Measurements from ENCODE around the gene INPP5A.

The INPP5A gene

DNA sequence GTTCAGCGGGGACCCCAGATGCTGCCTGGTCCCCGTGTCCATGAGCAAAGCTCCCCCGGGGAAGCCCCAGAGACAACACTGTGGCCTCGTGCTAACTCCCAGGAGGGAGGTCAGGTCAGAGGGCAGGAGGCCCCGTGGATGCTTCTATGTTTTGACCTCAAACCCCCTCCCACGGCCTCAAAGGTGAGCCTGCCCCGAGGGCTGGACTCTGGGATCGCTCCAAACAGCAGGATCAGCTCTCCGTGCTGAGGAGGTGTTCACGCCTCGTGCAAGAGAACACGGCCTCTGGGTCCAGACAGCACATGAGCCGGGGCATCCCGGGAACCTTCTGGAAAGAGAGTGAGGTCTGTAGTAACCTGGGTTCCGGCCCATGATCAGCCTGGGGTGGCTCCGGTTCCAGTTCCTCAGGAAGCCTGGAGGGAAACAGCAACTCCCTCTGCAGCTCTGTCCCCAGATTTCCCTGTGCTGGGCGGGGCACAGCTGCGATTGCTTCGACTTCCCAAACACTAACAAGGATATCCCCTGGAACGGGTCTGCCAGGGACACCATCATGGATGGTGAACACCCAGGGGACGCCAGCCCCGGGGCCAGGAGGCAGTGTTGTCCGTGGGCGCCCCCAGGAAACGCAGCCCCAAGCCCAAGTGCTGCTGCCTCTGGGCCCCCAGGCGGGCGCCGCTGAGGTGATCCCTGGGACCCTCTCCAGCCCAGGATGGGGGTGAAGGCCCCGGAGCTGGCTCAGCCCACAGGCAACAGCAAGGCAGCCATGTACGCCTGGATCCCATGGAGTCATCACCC, 18.0 kb upstream of the INPP5A start:
- Histone ChIP-seq H3K9ac (ENCODE audit: low read depth in 1 of 2, low read length in 2 of 2) (peak overlapping the region in 1 of 2 donors; percentile 49), H3K27ac (ENCODE audit: low read depth, low read length) (peak overlapping the region; percentile 46), H3K9me3 (ENCODE audit: control insufficient read depth in 1 of 2, low read length in 2 of 2) (no peaks in the 10 kb centered on the region), H3K4me1 (ENCODE audit: control insufficient read depth in 1 of 2, insufficient read depth in 2 of 2, low read length in 2 of 2) (peaks cover 35 to 37% of the 10 kb centered on the region in 2 donors), H3K27me3 (ENCODE audit: control insufficient read depth in 1 of 2, insufficient read depth in 2 of 2, low read length in 2 of 2) (no peaks in the 10 kb centered on the region), H3K4me3 (ENCODE audit: low read depth in 1 of 2, low read length in 2 of 2) (no peak overlapping the region), H3K36me3 (ENCODE audit: control insufficient read depth in 1 of 2, insufficient read depth in 2 of 2, low read length in 2 of 2) (no peaks in the 10 kb centered on the region)

DNA sequence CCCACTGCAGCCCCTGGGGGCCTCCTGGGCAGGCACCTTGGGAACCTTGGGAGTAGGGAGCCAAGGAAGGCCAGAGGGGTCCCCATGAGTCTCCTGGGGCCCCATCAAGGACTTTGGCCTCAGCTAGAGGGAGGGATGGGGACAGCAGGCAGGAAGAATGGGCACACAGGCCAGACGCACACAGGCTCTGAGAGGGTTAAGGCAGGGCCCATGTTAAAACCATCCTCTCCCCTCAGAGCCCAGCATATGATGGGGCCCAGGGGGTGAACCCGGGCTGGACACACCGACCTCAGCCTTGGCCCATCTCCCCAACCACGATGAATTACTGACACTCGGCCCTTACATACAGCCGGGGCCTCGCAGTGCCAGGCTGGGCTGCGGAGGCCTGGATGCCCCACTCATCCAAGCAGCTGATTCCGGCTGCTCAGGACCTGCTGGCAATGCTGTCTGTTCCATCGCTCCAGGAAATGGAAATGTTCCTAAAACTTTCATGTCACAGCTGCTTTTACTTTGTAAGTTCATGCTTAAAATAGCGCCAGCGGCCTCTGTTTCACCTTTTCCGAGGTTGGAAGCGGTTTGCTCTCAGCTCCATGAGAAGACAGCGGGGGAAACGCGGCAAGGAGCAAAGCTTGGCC, 17.3 kb upstream of the INPP5A start:
- H3K4me3 ChIP-seq (ENCODE audit: low read depth in 1 of 2, low read length in 2 of 2): no peak overlapping the region
- H3K27me3 ChIP-seq (ENCODE audit: control insufficient read depth in 1 of 2, insufficient read depth in 2 of 2, low read length in 2 of 2): peaks cover 0 to 3% of the 10 kb centered on the region in 2 donors
- peaks cover 35 to 37% of the 10 kb centered on the region in 2 donors for H3K4me1 ChIP-seq (ENCODE audit: control insufficient read depth in 1 of 2, insufficient read depth in 2 of 2, low read length in 2 of 2)
- no peak overlapping the region for H3K9ac ChIP-seq (ENCODE audit: low read depth in 1 of 2, low read length in 2 of 2)
- peak overlapping the region; percentile 46 for H3K27ac ChIP-seq (ENCODE audit: low read depth, low read length)
- no peaks in the 10 kb centered on the region for H3K9me3 ChIP-seq (ENCODE audit: control insufficient read depth in 1 of 2, low read length in 2 of 2)
- H3K36me3 ChIP-seq (ENCODE audit: control insufficient read depth in 1 of 2, insufficient read depth in 2 of 2, low read length in 2 of 2): no peaks in the 10 kb centered on the region

DNA sequence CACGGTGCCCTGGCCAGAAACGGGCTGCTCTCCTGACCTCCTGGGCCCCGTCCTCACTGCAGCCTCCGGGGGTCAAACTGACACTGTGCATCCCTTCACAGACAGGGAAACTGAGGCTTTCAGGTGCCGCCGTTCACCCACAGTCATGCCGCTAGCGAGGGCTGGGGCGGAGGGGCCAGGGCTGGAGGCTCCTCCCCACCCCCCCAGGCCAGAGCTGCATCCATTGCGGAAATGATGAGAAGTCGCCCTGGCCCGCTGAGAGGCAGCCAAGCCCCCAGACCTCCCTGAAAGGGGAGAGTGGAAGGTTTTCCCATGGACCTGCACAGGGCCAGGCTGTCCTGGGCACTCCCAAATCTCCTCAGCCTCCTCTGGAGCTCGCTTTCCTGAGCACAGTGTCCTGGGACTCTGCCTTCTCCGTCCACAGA, 16.5 kb upstream of the INPP5A start:
- Histone ChIP-seq H3K9ac (ENCODE audit: low read depth in 1 of 2, low read length in 2 of 2) (no peak overlapping the region), H3K4me1 (ENCODE audit: control insufficient read depth in 1 of 2, insufficient read depth in 2 of 2, low read length in 2 of 2) (peaks cover 33 to 36% of the 10 kb centered on the region in 2 donors), H3K9me3 (ENCODE audit: control insufficient read depth in 1 of 2, low read length in 2 of 2) (no peaks in the 10 kb centered on the region), H3K27me3 (ENCODE audit: control insufficient read depth in 1 of 2, insufficient read depth in 2 of 2, low read length in 2 of 2) (peaks cover 0 to 3% of the 10 kb centered on the region in 2 donors), H3K27ac (ENCODE audit: low read depth, low read length) (no peak overlapping the region), H3K36me3 (ENCODE audit: control insufficient read depth in 1 of 2, insufficient read depth in 2 of 2, low read length in 2 of 2) (no peaks in the 10 kb centered on the region), H3K4me3 (ENCODE audit: low read depth in 1 of 2, low read length in 2 of 2) (no peak overlapping the region)

DNA sequence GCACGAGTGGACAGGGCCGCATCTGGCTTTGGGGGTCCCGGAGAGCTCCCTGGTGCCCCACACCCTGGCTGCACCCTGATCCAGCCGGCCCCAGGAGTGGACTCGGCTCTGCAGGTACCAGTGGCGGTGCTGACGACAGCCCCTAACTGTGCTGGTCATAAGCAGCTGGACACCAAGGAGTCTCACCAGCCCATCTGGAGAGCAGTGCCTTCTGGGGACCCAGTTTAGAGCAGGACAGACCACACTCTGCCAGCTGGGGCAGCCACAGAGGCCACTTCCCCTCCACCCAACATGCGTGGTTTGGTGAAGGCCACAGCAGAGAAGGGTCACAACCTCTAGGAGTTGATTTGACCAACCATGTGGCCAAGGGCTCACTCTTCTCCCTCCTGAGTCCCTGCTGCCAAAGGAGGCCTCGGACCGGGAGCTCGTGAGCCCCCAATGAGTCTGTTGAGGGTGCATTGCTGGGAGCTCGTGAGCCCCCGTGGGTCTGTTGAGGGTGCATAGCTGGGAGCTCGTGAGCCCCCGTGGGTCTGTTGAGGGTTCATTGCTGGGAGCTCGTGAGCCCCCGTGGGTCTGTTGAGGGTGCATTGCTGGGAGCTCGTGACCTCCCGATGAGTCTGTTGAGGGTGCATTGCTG, 16.0 kb upstream of the INPP5A start:
- peaks cover 0 to 3% of the 10 kb centered on the region in 2 donors for H3K27me3 ChIP-seq (ENCODE audit: control insufficient read depth in 1 of 2, insufficient read depth in 2 of 2, low read length in 2 of 2)
- no peaks in the 10 kb centered on the region for H3K36me3 ChIP-seq (ENCODE audit: control insufficient read depth in 1 of 2, insufficient read depth in 2 of 2, low read length in 2 of 2)
- H3K9me3 ChIP-seq (ENCODE audit: control insufficient read depth in 1 of 2, low read length in 2 of 2): no peaks in the 10 kb centered on the region
- no peak overlapping the region for H3K9ac ChIP-seq (ENCODE audit: low read depth in 1 of 2, low read length in 2 of 2)
- no peak overlapping the region for H3K4me3 ChIP-seq (ENCODE audit: low read depth in 1 of 2, low read length in 2 of 2)
- no peak overlapping the region for H3K27ac ChIP-seq (ENCODE audit: low read depth, low read length)
- peaks cover 28 to 30% of the 10 kb centered on the region in 2 donors for H3K4me1 ChIP-seq (ENCODE audit: control insufficient read depth in 1 of 2, insufficient read depth in 2 of 2, low read length in 2 of 2)

DNA sequence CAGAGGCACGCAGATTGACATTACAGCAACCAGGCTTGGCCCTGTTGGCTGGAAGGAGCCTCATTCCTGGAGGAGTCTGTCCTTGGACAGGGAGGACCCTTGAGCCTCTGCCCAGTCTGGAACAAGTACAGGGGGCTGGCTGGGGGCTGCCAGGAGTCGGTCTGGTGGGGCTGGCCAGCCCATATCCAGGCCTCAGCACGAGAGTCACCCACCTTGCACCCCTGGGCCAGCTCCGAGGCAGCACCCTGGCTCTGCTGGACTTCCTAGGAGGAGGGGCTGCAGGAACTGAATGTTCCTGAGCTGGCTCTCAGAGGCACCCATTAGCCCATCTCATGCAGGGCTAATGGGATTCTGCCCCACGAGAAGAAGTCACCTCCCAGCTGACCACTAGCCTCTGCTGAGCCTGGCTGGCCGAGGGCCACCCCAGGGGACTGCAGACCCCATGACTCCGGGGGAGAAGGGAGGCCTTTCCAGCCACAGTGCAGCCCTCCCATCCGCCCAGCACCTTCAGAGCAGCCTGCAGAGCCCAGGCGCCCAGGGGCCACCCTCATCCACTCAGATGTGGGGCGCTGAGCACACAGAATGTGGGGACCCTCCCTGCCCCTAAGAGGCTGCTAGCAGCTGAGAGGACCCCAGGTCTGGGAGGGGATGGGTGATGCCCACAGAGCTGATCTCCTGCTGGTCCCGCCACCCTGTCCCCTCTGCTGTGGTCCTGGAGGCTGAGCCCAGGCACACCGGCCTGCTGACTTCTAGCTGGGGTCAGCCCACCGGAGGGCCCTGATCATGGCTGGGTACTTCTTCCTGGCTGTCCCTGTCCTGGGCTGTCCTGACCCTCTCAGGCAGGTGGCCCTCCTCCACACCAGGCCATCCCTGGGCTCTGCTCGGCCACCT, 14.8 kb upstream of the INPP5A start:
- no peaks in the 10 kb centered on the region for H3K9me3 ChIP-seq (ENCODE audit: control insufficient read depth in 1 of 2, low read length in 2 of 2)
- peaks cover 16 to 21% of the 10 kb centered on the region in 2 donors for H3K4me1 ChIP-seq (ENCODE audit: control insufficient read depth in 1 of 2, insufficient read depth in 2 of 2, low read length in 2 of 2)
- H3K36me3 ChIP-seq (ENCODE audit: control insufficient read depth in 1 of 2, insufficient read depth in 2 of 2, low read length in 2 of 2): no peaks in the 10 kb centered on the region
- H3K4me3 ChIP-seq (ENCODE audit: low read depth in 1 of 2, low read length in 2 of 2): no peak overlapping the region
- no peak overlapping the region for H3K9ac ChIP-seq (ENCODE audit: low read depth in 1 of 2, low read length in 2 of 2)
- no peak overlapping the region for H3K27ac ChIP-seq (ENCODE audit: low read depth, low read length)
- peaks cover 4 to 8% of the 10 kb centered on the region in 2 donors for H3K27me3 ChIP-seq (ENCODE audit: control insufficient read depth in 1 of 2, insufficient read depth in 2 of 2, low read length in 2 of 2)

DNA sequence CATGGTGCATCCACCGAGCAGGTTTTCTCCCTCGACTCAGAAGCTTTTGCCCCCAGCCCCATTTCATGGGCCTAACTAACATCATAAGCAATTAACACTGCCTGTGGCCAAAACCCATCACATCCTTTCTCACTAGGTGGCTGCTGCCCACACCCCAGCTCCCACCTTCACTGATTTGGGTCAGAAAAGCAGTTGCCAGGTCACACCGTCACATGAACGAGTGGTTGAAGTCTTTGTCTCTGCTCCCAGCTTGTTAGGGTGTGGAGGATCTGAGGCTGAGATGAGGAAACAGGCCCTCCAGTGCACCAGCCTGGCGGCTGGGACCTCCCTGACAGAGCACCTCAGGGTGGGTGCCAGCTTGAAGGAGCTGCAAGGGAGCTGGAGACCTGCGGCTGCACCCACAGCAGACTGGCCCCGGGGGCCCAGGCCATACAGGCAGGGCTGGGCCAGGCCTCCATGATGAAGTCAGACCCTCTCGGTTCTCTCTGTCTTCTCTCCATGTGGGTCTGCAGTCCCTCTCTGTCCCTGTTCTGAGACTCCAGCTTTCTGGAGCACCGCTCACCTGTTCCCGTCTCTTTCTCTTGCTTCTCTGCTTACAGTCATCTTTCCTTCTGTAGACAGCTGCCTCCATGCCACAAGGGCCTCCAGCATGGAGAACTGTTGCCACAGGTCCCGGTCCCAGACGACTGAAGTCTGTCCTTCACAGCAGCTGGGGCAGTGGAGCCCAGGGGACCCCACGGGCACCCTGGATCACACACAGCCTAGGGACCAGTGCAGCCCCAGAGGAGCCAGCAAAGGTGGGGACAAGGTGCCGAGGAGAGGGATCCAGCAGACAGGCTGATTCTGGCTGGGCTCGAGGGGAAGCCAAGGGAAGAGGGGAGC, 13.8 kb upstream of the INPP5A start:
- Histone ChIP-seq H3K4me3 (ENCODE audit: low read depth in 1 of 2, low read length in 2 of 2) (no peak overlapping the region), H3K36me3 (ENCODE audit: control insufficient read depth in 1 of 2, insufficient read depth in 2 of 2, low read length in 2 of 2) (no peaks in the 10 kb centered on the region), H3K4me1 (ENCODE audit: control insufficient read depth in 1 of 2, insufficient read depth in 2 of 2, low read length in 2 of 2) (peaks cover 6 to 12% of the 10 kb centered on the region in 2 donors), H3K9me3 (ENCODE audit: control insufficient read depth in 1 of 2, low read length in 2 of 2) (no peaks in the 10 kb centered on the region), H3K27ac (ENCODE audit: low read depth, low read length) (no peak overlapping the region), H3K27me3 (ENCODE audit: control insufficient read depth in 1 of 2, insufficient read depth in 2 of 2, low read length in 2 of 2) (peaks cover 12 to 16% of the 10 kb centered on the region in 2 donors), H3K9ac (ENCODE audit: low read depth in 1 of 2, low read length in 2 of 2) (no peak overlapping the region)

DNA sequence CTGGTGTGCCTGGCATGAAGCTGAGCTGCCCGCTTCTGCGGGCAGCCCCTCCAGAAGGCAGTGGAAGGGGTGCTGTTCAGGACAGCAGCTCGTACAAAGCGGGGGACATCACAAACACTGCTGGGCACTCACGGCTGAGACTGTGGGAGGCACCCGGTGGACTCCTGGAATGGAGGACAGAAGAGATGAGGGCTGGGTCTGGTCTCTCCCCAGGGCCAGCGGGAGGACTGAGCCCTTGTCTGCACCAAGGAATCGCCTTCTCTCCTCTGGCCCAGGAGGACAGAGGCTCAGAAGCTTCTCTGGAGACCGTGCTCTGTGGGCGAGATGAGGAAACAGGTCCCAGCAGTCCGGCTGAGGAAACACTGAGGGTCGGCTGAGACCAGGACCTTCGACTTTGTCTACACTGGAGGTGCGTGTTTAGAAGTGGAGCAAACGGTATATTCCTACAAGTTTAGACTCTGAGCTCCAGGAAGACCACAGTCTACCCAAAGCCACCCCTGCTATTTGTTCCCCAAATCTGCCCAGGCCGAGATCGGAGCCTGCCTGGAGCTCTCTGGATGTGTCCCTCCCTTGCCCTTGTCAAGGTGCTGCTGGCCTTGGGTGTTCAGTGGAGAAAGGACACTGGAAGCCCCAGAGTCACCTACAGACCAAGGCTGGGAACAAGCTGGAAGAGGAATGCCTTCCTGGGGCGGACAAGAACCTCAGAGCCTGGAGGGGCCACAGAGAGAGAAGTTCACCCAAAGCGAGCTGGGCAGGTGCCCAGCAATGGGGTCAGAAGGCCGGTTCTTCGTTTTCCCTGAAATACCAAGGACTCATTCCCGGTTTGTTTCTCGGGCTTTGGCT, 12.9 kb upstream of the INPP5A start:
- no peaks in the 10 kb centered on the region for H3K36me3 ChIP-seq (ENCODE audit: control insufficient read depth in 1 of 2, insufficient read depth in 2 of 2, low read length in 2 of 2)
- H3K27ac ChIP-seq (ENCODE audit: low read depth, low read length): no peak overlapping the region
- H3K27me3 ChIP-seq (ENCODE audit: control insufficient read depth in 1 of 2, insufficient read depth in 2 of 2, low read length in 2 of 2): peaks cover 16% of the 10 kb centered on the region in 2 donors
- H3K4me1 ChIP-seq (ENCODE audit: control insufficient read depth in 1 of 2, insufficient read depth in 2 of 2, low read length in 2 of 2): peaks cover 0 to 6% of the 10 kb centered on the region in 2 donors
- H3K9ac ChIP-seq (ENCODE audit: low read depth in 1 of 2, low read length in 2 of 2): no peak overlapping the region
- H3K4me3 ChIP-seq (ENCODE audit: low read depth in 1 of 2, low read length in 2 of 2): no peak overlapping the region
- H3K9me3 ChIP-seq (ENCODE audit: control insufficient read depth in 1 of 2, low read length in 2 of 2): no peaks in the 10 kb centered on the region

DNA sequence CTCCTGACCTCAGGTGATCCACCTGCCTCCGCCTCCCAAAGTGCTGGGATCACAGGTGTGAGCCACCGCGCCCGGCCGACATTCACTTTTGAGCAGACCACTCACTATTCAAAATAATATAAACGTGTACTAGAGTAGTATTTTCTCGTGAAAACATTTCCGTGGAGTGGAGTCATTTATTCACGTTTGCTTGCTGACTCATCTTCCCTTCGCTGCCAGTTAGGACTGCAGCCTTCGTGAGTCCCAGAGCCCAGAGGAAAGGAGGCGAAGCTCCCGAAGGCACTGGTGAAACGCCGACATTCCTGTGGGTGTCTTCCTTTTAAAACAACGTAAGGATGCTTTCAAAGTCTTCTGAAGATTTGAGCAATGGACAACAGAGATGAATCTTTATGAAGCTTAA, 10.9 kb upstream of the INPP5A start:
- peaks cover 0 to 3% of the 10 kb centered on the region in 2 donors for H3K4me1 ChIP-seq (ENCODE audit: control insufficient read depth in 1 of 2, insufficient read depth in 2 of 2, low read length in 2 of 2)
- no peaks in the 10 kb centered on the region for H3K36me3 ChIP-seq (ENCODE audit: control insufficient read depth in 1 of 2, insufficient read depth in 2 of 2, low read length in 2 of 2)
- no peaks in the 10 kb centered on the region for H3K9me3 ChIP-seq (ENCODE audit: control insufficient read depth in 1 of 2, low read length in 2 of 2)
- no peak overlapping the region for H3K27ac ChIP-seq (ENCODE audit: low read depth, low read length)
- H3K9ac ChIP-seq (ENCODE audit: low read depth in 1 of 2, low read length in 2 of 2): no peak overlapping the region
- H3K27me3 ChIP-seq (ENCODE audit: control insufficient read depth in 1 of 2, insufficient read depth in 2 of 2, low read length in 2 of 2): peaks cover 16 to 17% of the 10 kb centered on the region in 2 donors
- H3K4me3 ChIP-seq (ENCODE audit: low read depth in 1 of 2, low read length in 2 of 2): no peak overlapping the region

Data from duodenal mucosa (tissue), 2 donors.